IMR-90 (cell line): ENCODE measurements around the gene KRT7. TPM values are rescaled to one million over a fixed set of nuclear protein-coding genes. Genes with fewer than 3 reads are reported as not detected.

ENCODE experiments used
- ATAC-seq: fragments of 200-7000 bp; cut with Tn5 transposase; 2 replicates; pipeline ENCODE4 v1.9.1; 2020; ENCODE audit warnings: low read depth, mild to moderate bottlenecking, moderate library complexity
- BruUV-seq: library from RNA; stranded (reverse); fragments of 400-500 nt; replicated peaks from 2 replicates; lab custom pipeline; 2021; lab: Mats Ljungman, UMichigan
- CTCF ChIA-PET: fragments of 300-600 bp; formaldehyde crosslinking; extraction: SDS; loops from one replicate; lab custom pipeline; 2021; ENCODE audit warnings: antibody characterized with exemption; lab: Yijun Ruan, JAX
- POLR2A ChIA-PET: fragments of 300-600 bp; sonication (Branson Sonifier 250); formaldehyde crosslinking; loops from one replicate; lab custom pipeline; 2022; ENCODE audit warnings: antibody characterized with exemption; ENCODE audit not compliant: unreplicated experiment; lab: Charles Lee
- DNase-seq: peaks from one replicate; pipeline ENCODE4 v3.0.0; 2013
- H2AFZ ChIP-seq: replicated peaks from 2 replicates; pipeline ENCODE3; 2013; ENCODE audit warnings: low read length, mild to moderate bottlenecking; ENCODE audit not compliant: poor library complexity
- H2AK5ac ChIP-seq: 2 replicates; pipeline ENCODE4 v1.6.1; 2013; ENCODE audit warnings: low read depth, low read length, inconsistent platforms
- H2AK9ac ChIP-seq: replicated peaks from 2 replicates; pipeline ENCODE3; 2013; ENCODE audit warnings: mild to moderate bottlenecking, low read depth, low read length, moderate library complexity; ENCODE audit not compliant: poor library complexity
- H2BK120ac ChIP-seq: 2 replicates; pipeline ENCODE4 v1.6.1; 2013; ENCODE audit warnings: low read depth, low read length, inconsistent platforms
- H2BK15ac ChIP-seq: 3 replicates; pipeline ENCODE4 v1.6.1; 2013; ENCODE audit warnings: low read depth, low read length, inconsistent platforms
- H2BK20ac ChIP-seq: 2 replicates; pipeline ENCODE4 v1.6.1; 2013; ENCODE audit warnings: low read depth, mild to moderate bottlenecking, inconsistent platforms, low read length, moderate library complexity
- H2BK5ac ChIP-seq: 2 replicates; pipeline ENCODE4 v1.6.1; 2013; ENCODE audit warnings: mild to moderate bottlenecking, low read depth, low read length, inconsistent platforms; ENCODE audit not compliant: poor library complexity, severe bottlenecking
- H3K14ac ChIP-seq: replicated peaks from 2 replicates; pipeline ENCODE4 v1.6.1; 2013; ENCODE audit warnings: low read depth, low read length, inconsistent platforms
- H3K18ac ChIP-seq: 2 replicates; pipeline ENCODE4 v1.6.1; 2013; ENCODE audit warnings: low read depth, low read length, control low read depth
- H3K23ac ChIP-seq: 2 replicates; pipeline ENCODE4 v1.6.1; 2013; ENCODE audit warnings: low read depth, low read length, inconsistent platforms
- H3K27ac ChIP-seq: 2 replicates; pipeline ENCODE4 v1.5.1; 2013; ENCODE audit warnings: mild to moderate bottlenecking, control low read depth, low read length; ENCODE audit not compliant: insufficient read depth
- H3K27me3 ChIP-seq: 2 replicates; pipeline ENCODE4 v1.6.1; 2013; ENCODE audit warnings: low read length; ENCODE audit not compliant: control insufficient read depth, insufficient read depth
- H3K36me3 ChIP-seq: 2 replicates; pipeline ENCODE4 v1.6.1; 2013; ENCODE audit warnings: low read length, mixed read lengths; ENCODE audit not compliant: control insufficient read depth, insufficient read depth
- H3K4ac ChIP-seq: 2 replicates; pipeline ENCODE4 v1.6.1; 2013; ENCODE audit warnings: low read depth, low read length, inconsistent platforms
- H3K4me1 ChIP-seq: 2 replicates; pipeline ENCODE4 v1.6.1; 2013; ENCODE audit warnings: low read length, mixed read lengths; ENCODE audit not compliant: control insufficient read depth, insufficient read depth
- H3K4me2 ChIP-seq: 2 replicates; pipeline ENCODE4 v1.6.1; 2013; ENCODE audit warnings: low read depth, mild to moderate bottlenecking, control low read depth, low read length, moderate library complexity
- H3K4me3 ChIP-seq: 2 replicates; pipeline ENCODE4 v1.5.1; 2013; ENCODE audit warnings: low read depth, mild to moderate bottlenecking, control low read depth, low read length, moderate library complexity; ENCODE audit not compliant: insufficient read depth
- H3K56ac ChIP-seq: 2 replicates; pipeline ENCODE4 v1.6.1; 2013; ENCODE audit warnings: low read length, inconsistent platforms; ENCODE audit not compliant: insufficient read depth; ENCODE audit errors: extremely low read depth
- H3K79me1 ChIP-seq, 2 experiments: 2 replicates each; pipeline ENCODE4 v1.6.1; 2013; ENCODE audit warnings: low read length in 2 of 2, inconsistent platforms in 1 of 2, low read depth in 1 of 2
- H3K9ac ChIP-seq: 2 replicates; pipeline ENCODE4 v1.6.1; 2013; ENCODE audit warnings: low read depth, low read length, control low read depth
- H3K9me1 ChIP-seq: 2 replicates; pipeline ENCODE4 v1.6.1; 2013; ENCODE audit warnings: low read length, inconsistent platforms; ENCODE audit not compliant: insufficient read depth
- H3K9me3 ChIP-seq: 2 replicates; pipeline ENCODE4 v1.6.1; 2013; ENCODE audit warnings: low read length; ENCODE audit not compliant: control insufficient read depth, insufficient read depth
- H4K20me1 ChIP-seq: 2 replicates; pipeline ENCODE4 v1.6.1; 2013; ENCODE audit warnings: low read length, inconsistent platforms; ENCODE audit not compliant: insufficient read depth
- H4K5ac ChIP-seq: 2 replicates; pipeline ENCODE4 v1.6.1; 2013; ENCODE audit warnings: mild to moderate bottlenecking, low read depth, low read length, control low read depth
- H4K8ac ChIP-seq, 2 experiments: 2 replicates each; pipeline ENCODE4 v1.6.1; 2013; ENCODE audit warnings: low read depth in 2 of 2, low read length in 2 of 2, control low read depth in 1 of 2, inconsistent platforms in 1 of 2
- H4K91ac ChIP-seq: 2 replicates; pipeline ENCODE4 v1.6.1; 2013; ENCODE audit warnings: low read depth, low read length, inconsistent platforms; ENCODE audit not compliant: insufficient read depth
- BHLHE40 ChIP-seq: fragments of 150-350 bp; IDR thresholded peaks from 2 replicates; pipeline ENCODE4 v1.6.1; 2016; ENCODE audit warnings: mild to moderate bottlenecking, low read depth, low read length
- CEBPB ChIP-seq: IDR thresholded peaks from 2 replicates; pipeline ENCODE4 v1.6.1; 2012; ENCODE audit warnings: low read depth, low read length, improper control_type of control experiment
- CHD1 ChIP-seq: IDR thresholded peaks from 2 replicates; pipeline ENCODE4 v1.6.1; 2012; ENCODE audit warnings: low read depth, low read length, improper control_type of control experiment
- FOS ChIP-seq: fragments of 150-350 bp; IDR thresholded peaks from 2 replicates; pipeline ENCODE4 v1.6.1; 2016; ENCODE audit warnings: low read depth, low read length
- MAFK ChIP-seq: IDR thresholded peaks from 2 replicates; pipeline ENCODE4 v1.6.1; 2012; ENCODE audit warnings: low read depth, low read length, improper control_type of control experiment
- MAZ ChIP-seq: IDR thresholded peaks from 2 replicates; pipeline ENCODE4 v1.6.1; 2012; ENCODE audit warnings: low read depth, mild to moderate bottlenecking, low read length, improper control_type of control experiment, moderate library complexity, borderline replicate concordance
- MXI1 ChIP-seq: IDR thresholded peaks from 2 replicates; pipeline ENCODE4 v1.6.1; 2012; ENCODE audit warnings: low read depth, mild to moderate bottlenecking, low read length, moderate library complexity, borderline replicate concordance
- NFE2L2 ChIP-seq: fragments of 150-350 bp; IDR thresholded peaks from 2 replicates; pipeline ENCODE4 v1.6.1; 2016; ENCODE audit warnings: low read depth, mild to moderate bottlenecking, low read length
- POLR2A ChIP-seq: IDR thresholded peaks from 2 replicates; pipeline ENCODE4 v1.6.1; 2012; ENCODE audit warnings: mild to moderate bottlenecking, low read depth, low read length
- RAD21 ChIP-seq: IDR thresholded peaks from 2 replicates; pipeline ENCODE4 v1.6.1; 2012; ENCODE audit warnings: low read length, improper control_type of control experiment
- RCOR1 ChIP-seq: IDR thresholded peaks from 2 replicates; pipeline ENCODE4 v1.6.1; 2012; ENCODE audit warnings: mild to moderate bottlenecking, low read length, improper control_type of control experiment; ENCODE audit not compliant: insufficient replicate concordance
- RFX5 ChIP-seq: IDR thresholded peaks from 2 replicates; pipeline ENCODE4 v1.8.0; 2012; ENCODE audit warnings: low read depth, mild to moderate bottlenecking, low read length, moderate library complexity
- SMC3 ChIP-seq: fragments of 150-350 bp; IDR thresholded peaks from 2 replicates; pipeline ENCODE4 v1.6.1; 2016; ENCODE audit warnings: low read depth, mild to moderate bottlenecking, antibody characterized with exemption, low read length, moderate library complexity
- WGBS, 2 experiments: methylation state at CpG; one replicate each; pipeline versions ENCODE4 v1.1.5 to v1.1.7; 2013; ENCODE audit warnings: missing lambda C conversion rate in 2 of 2; ENCODE audit not compliant: insufficient read length in 1 of 2; ENCODE audit errors: extremely low coverage in 2 of 2; 5-methylcytosine and 5-hydroxymethylcytosine counted together
- dilution Hi-C: fragments of 300-500 bp; cut with HindIII; formaldehyde crosslinking; loops from one replicate; pipeline ENCODE4 v1.14.3; 2018; ENCODE audit warnings: low sequenced_read_pairs; ENCODE audit not compliant: unreplicated experiment
- in situ Hi-C: fragments of 300-500 bp; cut with MboI; formaldehyde crosslinking; loops from 3 replicates; pipeline ENCODE4 v1.14.3; 2019; ENCODE audit warnings: low sequenced_read_pairs, inconsistent platforms, mixed read lengths
- intact Hi-C: fragments of 100-400 bp; cut with micrococcal nuclease; formaldehyde crosslinking; loops from 2 replicates; pipeline ENCODE4 v1.10.0; 2022
- polyA plus RNA-seq, 3 experiments: library from polyadenylated mRNA; depleted of rRNA; stranded (reverse); fragments of >200 nt; gene quantifications; 2 replicates each; pipeline ENCODE4 v1.2.3, GENCODE V29; 2012; ENCODE audit warnings: low replicate concordance in 1 of 3
- total RNA-seq: library from RNA; depleted of rRNA; stranded (reverse); fragments of >200 nt; gene quantifications from 2 replicates; pipeline ENCODE4 v1.2.3, GENCODE V29; 2012
- TF ChIP-seq, protein P1 (sequence below): conservative IDR thresholded peaks from 2 replicates; pipeline ENCODE4 v1.5.1; 2012; ENCODE audit warnings: mild to moderate bottlenecking, low read depth, low read length, improper control_type of control experiment
- TF ChIP-seq, protein P2 (sequence below): fragments of 150-350 bp; IDR thresholded peaks from 2 replicates; pipeline ENCODE4 v1.6.1; 2017; ENCODE audit warnings: mild to moderate bottlenecking, antibody characterized with exemption, low read length, low read depth
- TF ChIP-seq, protein P3 (sequence below): fragments of 150-350 bp; IDR thresholded peaks from 2 replicates; pipeline ENCODE4 v1.6.1; 2016; ENCODE audit warnings: low read depth, mild to moderate bottlenecking, low read length, moderate library complexity, borderline replicate concordance

Gene KRT7
- total and polyA plus RNA-seq, 2 of the 4 experiments (the other 2 are of a cell fraction) = 0.54 to 1.7 TPM

DNA sequence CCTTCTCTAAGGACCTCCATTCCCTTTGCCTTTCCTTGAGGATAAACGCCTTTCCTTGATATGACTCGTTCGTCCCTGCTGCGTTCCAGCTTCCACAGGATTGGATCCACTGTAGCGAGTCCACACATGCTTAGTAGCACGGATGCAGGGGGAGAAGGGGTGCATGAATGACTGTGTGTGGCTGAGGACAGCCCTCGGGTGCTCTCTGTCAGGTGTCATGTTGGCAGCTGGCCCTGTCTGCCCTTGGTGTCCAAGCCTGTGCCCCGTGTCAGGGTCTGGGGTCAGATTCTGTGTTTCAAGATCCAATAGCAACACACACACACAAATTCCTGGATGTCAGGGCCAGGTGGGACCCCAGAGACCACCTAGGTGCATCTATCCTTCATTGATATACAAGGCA lies 23.7 kb upstream of the KRT7 start:
- intact Hi-C loops = no loop called here
- H3K18ac ChIP-seq = no peak overlapping the region
- no peak overlapping the region for H4K5ac ChIP-seq
- no peaks in the 10 kb centered on the region for H3K36me3 ChIP-seq
- H2BK15ac ChIP-seq = 0 out of 3 replicates have a peak overlapping the region, but pooled peaks have one; percentile 35
- peak overlapping the region; percentile 7; the same call in 1 of the 2 replicates for H3K14ac ChIP-seq
- H2AK9ac ChIP-seq = no peak overlapping the region
- no peak overlapping the region for H2AFZ ChIP-seq
- peak overlapping the region; percentile 5; the same call in 1 of the 2 replicates for H3K4ac ChIP-seq
- no peaks in the 10 kb centered on the region for H3K9me3 ChIP-seq
- peak overlapping the region; percentile 8 for H2BK120ac ChIP-seq
- H2BK20ac ChIP-seq = no peak overlapping the region
- H3K9me1 ChIP-seq = peaks cover 17% of the 10 kb centered on the region
- no peaks in the 10 kb centered on the region for H4K20me1 ChIP-seq
- H4K8ac ChIP-seq = no peak overlapping the region
- ChIA-PET CTCF (no interaction called here), POLR2A (no interaction called here)
- no peak overlapping the region for H3K4me3 ChIP-seq
- H3K4me2 ChIP-seq = no peak overlapping the region
- TF ChIP-seq SMC3 = no peak
- TF ChIP-seq, protein P1, sequence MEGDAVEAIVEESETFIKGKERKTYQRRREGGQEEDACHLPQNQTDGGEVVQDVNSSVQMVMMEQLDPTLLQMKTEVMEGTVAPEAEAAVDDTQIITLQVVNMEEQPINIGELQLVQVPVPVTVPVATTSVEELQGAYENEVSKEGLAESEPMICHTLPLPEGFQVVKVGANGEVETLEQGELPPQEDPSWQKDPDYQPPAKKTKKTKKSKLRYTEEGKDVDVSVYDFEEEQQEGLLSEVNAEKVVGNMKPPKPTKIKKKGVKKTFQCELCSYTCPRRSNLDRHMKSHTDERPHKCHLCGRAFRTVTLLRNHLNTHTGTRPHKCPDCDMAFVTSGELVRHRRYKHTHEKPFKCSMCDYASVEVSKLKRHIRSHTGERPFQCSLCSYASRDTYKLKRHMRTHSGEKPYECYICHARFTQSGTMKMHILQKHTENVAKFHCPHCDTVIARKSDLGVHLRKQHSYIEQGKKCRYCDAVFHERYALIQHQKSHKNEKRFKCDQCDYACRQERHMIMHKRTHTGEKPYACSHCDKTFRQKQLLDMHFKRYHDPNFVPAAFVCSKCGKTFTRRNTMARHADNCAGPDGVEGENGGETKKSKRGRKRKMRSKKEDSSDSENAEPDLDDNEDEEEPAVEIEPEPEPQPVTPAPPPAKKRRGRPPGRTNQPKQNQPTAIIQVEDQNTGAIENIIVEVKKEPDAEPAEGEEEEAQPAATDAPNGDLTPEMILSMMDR = no peak
- no peak for TF ChIP-seq RFX5
- no peak for TF ChIP-seq RAD21
- TF ChIP-seq CEBPB = no peak
- TF ChIP-seq MXI1 = no peak
- TF ChIP-seq CHD1 = no peak
- TF ChIP-seq MAZ = no peak
- TF ChIP-seq BHLHE40 = no peak
- TF ChIP-seq, protein P2, sequence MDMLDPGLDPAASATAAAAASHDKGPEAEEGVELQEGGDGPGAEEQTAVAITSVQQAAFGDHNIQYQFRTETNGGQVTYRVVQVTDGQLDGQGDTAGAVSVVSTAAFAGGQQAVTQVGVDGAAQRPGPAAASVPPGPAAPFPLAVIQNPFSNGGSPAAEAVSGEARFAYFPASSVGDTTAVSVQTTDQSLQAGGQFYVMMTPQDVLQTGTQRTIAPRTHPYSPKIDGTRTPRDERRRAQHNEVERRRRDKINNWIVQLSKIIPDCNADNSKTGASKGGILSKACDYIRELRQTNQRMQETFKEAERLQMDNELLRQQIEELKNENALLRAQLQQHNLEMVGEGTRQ = no peak
- TF ChIP-seq RCOR1 = no peak
- no peak for TF ChIP-seq POLR2A
- TF ChIP-seq, protein P3, sequence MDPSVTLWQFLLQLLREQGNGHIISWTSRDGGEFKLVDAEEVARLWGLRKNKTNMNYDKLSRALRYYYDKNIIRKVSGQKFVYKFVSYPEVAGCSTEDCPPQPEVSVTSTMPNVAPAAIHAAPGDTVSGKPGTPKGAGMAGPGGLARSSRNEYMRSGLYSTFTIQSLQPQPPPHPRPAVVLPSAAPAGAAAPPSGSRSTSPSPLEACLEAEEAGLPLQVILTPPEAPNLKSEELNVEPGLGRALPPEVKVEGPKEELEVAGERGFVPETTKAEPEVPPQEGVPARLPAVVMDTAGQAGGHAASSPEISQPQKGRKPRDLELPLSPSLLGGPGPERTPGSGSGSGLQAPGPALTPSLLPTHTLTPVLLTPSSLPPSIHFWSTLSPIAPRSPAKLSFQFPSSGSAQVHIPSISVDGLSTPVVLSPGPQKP = no peak
- TF ChIP-seq NFE2L2 = no peak
- TF ChIP-seq MAFK = no peak
- TF ChIP-seq FOS = no peak
- H3K79me1 ChIP-seq = no peaks in the 10 kb centered on the region
- no peak overlapping the region for H3K23ac ChIP-seq
- no peaks in the 10 kb centered on the region for H3K27me3 ChIP-seq
- DNase-seq (no peak), ATAC-seq (no peak)
- H2AK5ac ChIP-seq = peak overlapping the region; percentile 80
- no peak overlapping the region for H3K27ac ChIP-seq
- no peak overlapping the region for H3K9ac ChIP-seq
- WGBS, 2 experiments = 58% methylated on average over 4 of the region's 8 CpGs; no CpG with 5 or more reads in 1 of the 2 experiments
- in situ Hi-C loops = loop anchor here (5.0 kb wide), 1 partner anchor 42 kb away; no protein-coding TSS in a partner anchor
- BruUV-seq = no TSS peak
- no peak overlapping the region for H2BK5ac ChIP-seq
- H4K91ac ChIP-seq = peak overlapping the region; percentile 35; the same call in 1 of the 2 replicates
- dilution Hi-C loops = no loop called here
- peaks cover 15% of the 10 kb centered on the region for H3K4me1 ChIP-seq
- H3K56ac ChIP-seq = no peak overlapping the region
